GM12865 (cell line): ENCODE data around the gene PSMB10.

Source experiments
- DNase-seq: peaks from one replicate; pipeline ENCODE4 v3.0.0; 2010; ENCODE audit warnings: low read depth
- H3K4me3 ChIP-seq: 2 replicates; pipeline ENCODE4 v1.5.1; 2011; ENCODE audit warnings: mild to moderate bottlenecking, low read depth, low read length, control low read depth
- CTCF ChIP-seq: IDR thresholded peaks from 2 replicates; pipeline ENCODE4 v1.5.1; 2011; ENCODE audit warnings: low read length, control low read depth, low read depth, inconsistent platforms; ENCODE audit not compliant: insufficient read depth; ENCODE audit errors: missing control alignments

Gene PSMB10

DNA sequence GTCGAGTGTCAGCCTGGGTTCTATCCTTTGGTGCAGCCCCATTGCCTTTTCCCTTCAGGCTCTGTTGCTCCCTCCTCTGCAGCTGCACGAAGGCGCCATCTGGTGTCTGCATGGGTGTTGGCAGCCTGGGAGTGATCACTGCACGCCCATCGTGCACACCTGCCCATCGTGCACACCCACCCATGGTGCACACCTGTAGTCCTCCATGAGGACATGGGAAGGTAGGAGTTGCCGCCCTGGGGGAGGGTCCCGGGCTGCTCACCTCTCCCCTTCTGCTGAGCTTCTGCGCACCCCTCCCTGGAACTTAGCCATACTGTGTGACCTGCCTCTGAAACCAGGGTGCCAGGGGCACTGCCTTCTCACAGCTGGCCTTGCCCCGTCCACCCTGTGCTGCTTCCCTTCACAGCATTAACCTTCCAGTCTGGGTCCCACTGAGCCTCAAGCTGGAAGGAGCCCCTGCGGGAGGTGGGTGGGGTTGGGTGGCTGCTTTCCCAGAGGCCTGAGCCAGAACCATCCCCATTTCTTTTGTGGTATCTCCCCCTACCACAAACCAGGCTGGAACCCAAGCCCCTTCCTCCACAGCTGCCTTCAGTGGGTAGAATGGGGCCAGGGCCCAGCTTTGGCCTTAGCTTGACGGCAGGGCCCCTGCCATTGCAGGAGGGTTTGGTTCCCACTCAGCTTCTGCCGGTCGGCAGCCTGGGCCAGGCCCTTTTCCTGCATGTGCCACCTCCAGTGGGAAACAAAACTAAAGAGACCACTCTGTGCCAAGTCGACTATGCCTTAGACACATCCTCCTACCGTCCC is 7.9 kb downstream of the PSMB10 start:
- H3K4me3 ChIP-seq: no peak overlapping the region
- peak; percentile 93 for TF ChIP-seq CTCF
- DNase-seq: peak; percentile 81

- no peak for DNase-seq
- no peak overlapping the region for H3K4me3 ChIP-seq
- TF ChIP-seq CTCF: no peak
Measured at GRCh38 chr16:67928147-67928546, 8.5 kb downstream of the PSMB10 start.

DNA sequence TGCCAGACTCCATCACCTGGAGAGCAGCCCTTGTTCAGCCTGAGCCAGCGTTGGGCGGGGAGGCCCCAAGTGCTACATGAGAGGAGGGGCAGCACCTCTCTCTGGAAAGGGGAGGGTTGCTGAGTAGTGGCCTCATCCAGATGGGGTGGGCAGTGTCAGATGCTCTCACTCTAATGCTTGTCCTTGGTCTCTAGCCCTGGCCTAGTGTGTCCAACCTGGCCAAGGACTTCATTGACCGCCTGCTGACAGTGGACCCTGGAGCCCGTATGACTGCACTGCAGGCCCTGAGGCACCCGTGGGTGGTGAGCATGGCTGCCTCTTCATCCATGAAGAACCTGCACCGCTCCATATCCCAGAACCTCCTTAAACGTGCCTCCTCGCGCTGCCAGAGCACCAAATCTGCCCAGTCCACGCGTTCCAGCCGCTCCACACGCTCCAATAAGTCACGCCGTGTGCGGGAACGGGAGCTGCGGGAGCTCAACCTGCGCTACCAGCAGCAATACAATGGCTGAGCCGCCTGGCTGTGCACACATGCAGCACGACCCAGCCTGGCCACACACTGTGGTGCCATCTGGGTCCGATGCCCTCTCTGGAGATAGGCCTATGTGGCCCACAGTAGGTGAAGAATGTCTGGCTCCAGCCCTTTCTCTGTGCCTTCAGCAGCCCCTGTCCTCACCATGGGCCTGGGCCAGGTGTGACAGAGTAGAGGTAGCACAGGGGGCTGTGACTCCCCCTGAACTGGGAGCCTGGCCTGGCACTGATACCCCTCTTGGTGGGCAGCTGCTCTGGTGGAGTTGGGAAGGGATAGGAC is 9.3 kb downstream of the PSMB10 start:
- no peak for TF ChIP-seq CTCF
- no peak overlapping the region for H3K4me3 ChIP-seq
- no peak for DNase-seq

GRCh38 chr16:67926181-67926750 is 10.4 kb downstream of the PSMB10 start:
- H3K4me3 ChIP-seq: no peak overlapping the region
- no peak for TF ChIP-seq CTCF
- no peak for DNase-seq

- TF ChIP-seq CTCF: no peak
- no peak overlapping the region for H3K4me3 ChIP-seq
- no peak for DNase-seq
Measured at GRCh38 chr16:67924140-67924906, 12.3 kb downstream of the PSMB10 start.

GRCh38 chr16:67923414-67924116 is 13.1 kb downstream of the PSMB10 start:
- TF ChIP-seq CTCF: no peak
- no peak overlapping the region for H3K4me3 ChIP-seq
- no peak for DNase-seq
